Measurements from ENCODE around the gene CPED1. TPM values are rescaled to one million over a fixed set of nuclear protein-coding genes. Genes with fewer than 3 reads are reported as not detected.
"Not testable (repeated sequence)": the region's sequence is repeated elsewhere in the genome, so short reads cannot be mapped to it uniquely, and the experiment has no call there.

CPED1 gene
- total RNA-seq, 2 experiments from 2014 or later = not detected

DNA sequence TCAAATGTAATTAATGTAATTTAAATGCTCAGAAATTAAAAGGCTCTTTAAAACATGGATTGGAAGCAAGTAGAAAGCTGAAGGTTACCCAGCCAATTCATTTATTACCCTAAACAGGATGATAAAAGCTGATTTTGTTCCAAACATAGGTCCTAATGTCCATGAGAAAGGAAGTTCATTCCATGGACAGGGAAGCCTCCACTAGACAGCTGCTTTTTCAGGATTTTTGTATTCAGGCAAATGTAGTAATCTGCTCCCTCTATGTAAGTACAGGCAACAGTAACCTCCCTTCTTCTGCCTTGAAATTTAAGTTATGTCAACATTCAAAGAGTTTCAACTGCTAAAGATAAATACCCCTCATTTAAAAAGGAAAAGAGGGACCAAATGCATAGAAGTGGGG, 217.3 kb downstream of the CPED1 start:
- ChIA-PET POLR2A (no interaction called here), CTCF (no interaction called here)
- intact Hi-C loops (cut with micrococcal nuclease) = no loop called here

GRCh38 chr7:121211253-121211652, 222.7 kb downstream of the CPED1 start:
- Mint-ChIP-seq H3K4me1 (ENCODE audit: low read depth) (no peaks in the 10 kb centered on the region), H3K27me3 (peaks cover 2% of the 10 kb centered on the region), H3K9me3 (no peaks in the 10 kb centered on the region), H3K27ac (no peak overlapping the region), H3K4me3 (no peak overlapping the region), H3K36me3 (no peaks in the 10 kb centered on the region)
- intact Hi-C loops (cut with micrococcal nuclease) = no loop called here
- DNase-seq = no peak
- POLR2A ChIA-PET = no interaction called here
- CTCF ChIA-PET = no interaction called here

More for the DNA sequence above, 217.3 kb downstream of the CPED1 start:
- DNase-seq = no peak
- Mint-ChIP-seq H3K27ac (no peak overlapping the region), H3K36me3 (no peaks in the 10 kb centered on the region), H3K4me3 (no peak overlapping the region), H3K27me3 (peaks cover 2% of the 10 kb centered on the region), H3K9me3 (no peaks in the 10 kb centered on the region), H3K4me1 (ENCODE audit: low read depth) (no peaks in the 10 kb centered on the region)

DNA sequence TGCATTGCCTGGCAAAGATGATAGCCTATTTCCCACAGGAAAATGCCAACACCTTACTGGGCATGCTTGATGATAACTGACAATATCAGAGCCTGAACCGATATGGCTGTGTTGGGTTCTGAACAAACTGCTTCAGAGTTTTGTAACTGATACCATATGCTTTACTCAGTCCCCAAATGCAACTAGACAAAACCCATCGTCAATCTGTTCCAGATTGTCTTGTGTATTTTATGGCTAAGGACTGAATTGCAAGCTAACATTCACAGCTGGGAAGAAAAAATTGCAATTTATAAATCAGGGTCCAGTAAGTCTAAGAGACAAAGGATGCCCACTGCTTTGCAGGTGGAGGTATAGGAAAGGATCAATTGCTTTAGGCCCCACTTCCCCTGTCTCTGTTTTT, 223.5 kb downstream of the CPED1 start:
- intact Hi-C loops (cut with micrococcal nuclease) = no loop called here
- no peak overlapping the region for H3K27ac Mint-ChIP-seq
- H3K27me3 Mint-ChIP-seq = peaks cover 2% of the 10 kb centered on the region
- no peak overlapping the region for H3K4me3 Mint-ChIP-seq
- H3K36me3 Mint-ChIP-seq = no peaks in the 10 kb centered on the region
- H3K9me3 Mint-ChIP-seq = no peaks in the 10 kb centered on the region
- POLR2A ChIA-PET = no interaction called here
- CTCF ChIA-PET = no interaction called here
- DNase-seq = no peak
- H3K4me1 Mint-ChIP-seq (ENCODE audit: low read depth) = no peaks in the 10 kb centered on the region

- ChIA-PET POLR2A (no interaction called here), CTCF (interaction anchor here (1.2 kb wide), 1 partner anchor 423 kb away, joined by 3 read pairs; no protein-coding TSS in a partner anchor)
- H3K9me3 Mint-ChIP-seq = no peaks in the 10 kb centered on the region
- intact Hi-C loops (cut with micrococcal nuclease) = no loop called here
- DNase-seq = no peak
- H3K4me1 Mint-ChIP-seq (ENCODE audit: low read depth) = no peaks in the 10 kb centered on the region
- no peak overlapping the region for H3K4me3 Mint-ChIP-seq
- H3K36me3 Mint-ChIP-seq = no peaks in the 10 kb centered on the region
- no peak overlapping the region for H3K27ac Mint-ChIP-seq
- no peaks in the 10 kb centered on the region for H3K27me3 Mint-ChIP-seq
These were observed 226.1 kb downstream of the CPED1 start for GRCh38 chr7:121214657-121215056.

DNA sequence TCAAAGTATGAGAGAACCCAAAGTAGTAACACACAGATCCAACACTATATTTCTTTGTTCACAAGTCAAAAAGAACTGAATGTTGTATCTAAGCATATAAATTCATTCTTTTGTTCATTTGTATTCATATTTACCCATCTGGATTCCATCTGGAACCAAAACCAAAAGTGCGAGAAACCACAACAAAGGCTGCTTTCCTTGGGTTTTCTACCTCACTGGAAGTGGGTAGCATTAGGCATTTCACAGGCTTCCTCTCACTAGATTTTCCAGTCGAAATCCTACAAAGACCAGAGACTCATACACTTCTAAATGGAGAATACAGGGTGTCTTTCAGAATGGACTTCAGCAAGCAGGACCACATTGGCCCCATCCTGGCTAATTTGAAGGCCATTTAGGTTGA, 230.5 kb downstream of the CPED1 start:
- Mint-ChIP-seq H3K4me1 (ENCODE audit: low read depth) (no peaks in the 10 kb centered on the region), H3K27ac (no peak overlapping the region), H3K4me3 (no peak overlapping the region), H3K27me3 (no peaks in the 10 kb centered on the region), H3K36me3 (no peaks in the 10 kb centered on the region), H3K9me3 (peaks cover 14% of the 10 kb centered on the region)
- DNase-seq = no peak
- intact Hi-C loops (cut with micrococcal nuclease) = no loop called here
- ChIA-PET POLR2A (no interaction called here), CTCF (no interaction called here)

- H3K9me3 Mint-ChIP-seq = peaks cover 14% of the 10 kb centered on the region
- H3K4me3 Mint-ChIP-seq; POLR2A ChIA-PET; H3K27ac Mint-ChIP-seq; CTCF ChIA-PET; H3K27me3 Mint-ChIP-seq; H3K4me1 Mint-ChIP-seq (ENCODE audit: low read depth); intact Hi-C loops (cut with micrococcal nuclease); H3K36me3 Mint-ChIP-seq; DNase-seq: not testable (repeated sequence)
These were observed 232.6 kb downstream of the CPED1 start for GRCh38 chr7:121221108-121221507.

DNA sequence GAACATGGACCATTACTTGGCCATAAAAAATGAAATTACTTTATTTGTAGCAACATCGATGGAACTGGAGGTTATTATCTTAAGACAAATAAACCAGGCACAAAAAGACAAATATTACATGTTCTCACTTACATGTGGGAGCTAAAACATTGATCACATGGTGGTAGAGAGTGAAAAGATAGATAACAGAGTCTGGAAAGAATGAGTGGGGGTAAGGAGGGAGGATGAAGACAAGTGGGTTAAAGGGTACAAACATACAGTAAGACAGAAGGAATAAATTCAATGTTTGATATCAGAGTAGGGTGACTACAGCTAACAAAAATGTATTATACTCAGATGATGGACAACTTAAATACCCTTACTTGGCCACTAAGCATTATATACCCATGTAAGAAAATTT, 240.3 kb downstream of the CPED1 start:
- POLR2A ChIA-PET = no interaction called here
- no peak for DNase-seq
- intact Hi-C loops (cut with micrococcal nuclease) = no loop called here
- H3K36me3 Mint-ChIP-seq = no peaks in the 10 kb centered on the region
- no peaks in the 10 kb centered on the region for H3K4me1 Mint-ChIP-seq (ENCODE audit: low read depth)
- CTCF ChIA-PET = no interaction called here
- H3K27me3 Mint-ChIP-seq = peaks cover 3% of the 10 kb centered on the region
- no peak overlapping the region for H3K27ac Mint-ChIP-seq
- H3K9me3 Mint-ChIP-seq = no peaks in the 10 kb centered on the region
- H3K4me3 Mint-ChIP-seq = no peak overlapping the region

- ChIA-PET POLR2A (no interaction called here), CTCF (no interaction called here)
- no peaks in the 10 kb centered on the region for H3K4me1 Mint-ChIP-seq (ENCODE audit: low read depth)
- no peaks in the 10 kb centered on the region for H3K36me3 Mint-ChIP-seq
- intact Hi-C loops (cut with micrococcal nuclease) = no loop called here
- H3K9me3 Mint-ChIP-seq = no peaks in the 10 kb centered on the region
- peaks cover 4% of the 10 kb centered on the region for H3K27me3 Mint-ChIP-seq
- H3K27ac Mint-ChIP-seq = no peak overlapping the region
- no peak for DNase-seq
- no peak overlapping the region for H3K4me3 Mint-ChIP-seq
These were observed 246.7 kb downstream of the CPED1 start for GRCh38 chr7:121235201-121235600.

DNA sequence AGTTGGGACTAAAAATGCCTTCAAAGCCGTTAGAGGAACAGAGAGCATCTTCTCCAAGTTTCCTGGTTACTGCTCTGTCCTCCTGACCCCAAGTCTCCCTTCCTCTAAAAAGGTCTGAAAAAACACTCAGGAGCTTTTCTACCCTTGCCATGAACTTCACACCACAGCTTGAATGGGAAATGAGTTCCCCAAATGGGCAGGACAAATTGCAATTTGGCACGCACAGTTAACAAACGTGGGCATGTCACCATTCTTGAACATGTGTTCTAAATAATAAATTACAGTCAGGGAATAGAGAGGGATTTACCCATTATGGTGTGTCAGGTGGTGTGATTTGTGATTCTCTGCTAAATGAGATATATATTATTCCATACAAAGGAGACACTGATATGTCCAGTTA, 249.1 kb downstream of the CPED1 start:
- DNase-seq = no peak
- no peaks in the 10 kb centered on the region for H3K36me3 Mint-ChIP-seq
- intact Hi-C loops (cut with micrococcal nuclease) = no loop called here
- H3K9me3 Mint-ChIP-seq = no peaks in the 10 kb centered on the region
- no peaks in the 10 kb centered on the region for H3K4me1 Mint-ChIP-seq (ENCODE audit: low read depth)
- H3K4me3 Mint-ChIP-seq = no peak overlapping the region
- POLR2A ChIA-PET = no interaction called here
- CTCF ChIA-PET = no interaction called here
- H3K27me3 Mint-ChIP-seq = peaks cover 2% of the 10 kb centered on the region
- no peak overlapping the region for H3K27ac Mint-ChIP-seq

DNA sequence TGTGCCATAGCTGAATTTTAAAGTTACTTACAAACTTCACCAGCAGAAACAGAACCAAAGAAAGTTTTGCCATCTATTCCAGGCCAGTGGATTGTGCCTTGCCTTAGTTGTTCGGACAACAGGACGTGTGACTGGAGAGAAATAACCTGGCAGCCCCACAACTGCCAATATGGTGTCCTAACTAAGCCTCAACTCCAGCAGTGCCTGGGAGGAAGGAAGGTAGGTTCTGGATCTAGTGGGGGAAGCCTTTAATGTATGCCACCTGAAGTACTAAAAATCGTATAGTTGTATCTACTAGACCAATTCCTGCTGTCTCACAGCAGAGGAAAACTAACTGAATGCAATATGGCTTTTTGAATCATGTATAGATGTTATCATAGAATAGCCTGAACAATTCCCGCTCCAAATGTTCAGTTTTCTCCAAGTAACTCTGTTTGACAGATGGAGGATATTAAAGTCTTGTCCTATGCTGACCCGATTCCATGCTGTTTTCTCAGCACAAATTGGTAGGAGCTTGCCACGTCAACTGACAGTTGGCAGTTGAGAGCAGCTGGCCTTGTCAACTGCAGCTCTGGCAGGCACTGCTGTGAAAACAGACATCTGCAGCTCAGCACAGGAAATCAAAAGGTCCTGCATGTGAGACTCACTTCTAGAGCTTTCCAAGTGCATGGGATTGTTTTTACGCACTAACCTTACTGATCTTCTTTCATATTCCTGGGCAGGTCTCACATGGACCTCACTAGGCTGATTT, 255.8 kb downstream of the CPED1 start:
- intact Hi-C loops (cut with micrococcal nuclease) = no loop called here
- H3K4me1 Mint-ChIP-seq (ENCODE audit: low read depth) = no peaks in the 10 kb centered on the region
- POLR2A ChIA-PET = no interaction called here

DNA sequence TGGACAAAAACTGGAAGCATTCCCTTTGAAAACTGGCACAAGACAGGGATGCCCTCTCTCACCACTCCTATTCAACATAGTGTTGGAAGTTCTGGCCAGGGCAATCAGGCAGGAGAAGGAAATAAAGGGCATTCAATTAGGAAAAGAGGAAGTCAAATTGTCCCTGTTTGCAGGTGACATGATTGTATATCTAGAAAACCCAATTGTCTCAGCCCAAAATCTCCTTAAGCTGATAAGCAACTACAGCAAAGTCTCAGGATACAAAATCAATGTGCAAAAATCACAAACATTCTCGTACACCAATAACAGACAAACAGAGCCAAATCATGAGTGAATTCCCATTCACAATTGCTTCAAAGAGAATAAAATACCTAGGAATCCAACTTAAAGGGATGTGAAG, 262.9 kb downstream of the CPED1 start:
- H3K9me3 Mint-ChIP-seq; DNase-seq; H3K36me3 Mint-ChIP-seq; H3K4me1 Mint-ChIP-seq (ENCODE audit: low read depth); H3K4me3 Mint-ChIP-seq; CTCF ChIA-PET; H3K27ac Mint-ChIP-seq; intact Hi-C loops (cut with micrococcal nuclease); POLR2A ChIA-PET; H3K27me3 Mint-ChIP-seq: not testable (repeated sequence)

More for the DNA sequence above, 255.8 kb downstream of the CPED1 start:
- no peak overlapping the region for H3K4me3 Mint-ChIP-seq
- peaks cover 2% of the 10 kb centered on the region for H3K27me3 Mint-ChIP-seq
- CTCF ChIA-PET = no interaction called here
- no peaks in the 10 kb centered on the region for H3K36me3 Mint-ChIP-seq
- H3K27ac Mint-ChIP-seq = no peak overlapping the region
- peaks cover 3% of the 10 kb centered on the region for H3K9me3 Mint-ChIP-seq
- DNase-seq = no peak

DNA sequence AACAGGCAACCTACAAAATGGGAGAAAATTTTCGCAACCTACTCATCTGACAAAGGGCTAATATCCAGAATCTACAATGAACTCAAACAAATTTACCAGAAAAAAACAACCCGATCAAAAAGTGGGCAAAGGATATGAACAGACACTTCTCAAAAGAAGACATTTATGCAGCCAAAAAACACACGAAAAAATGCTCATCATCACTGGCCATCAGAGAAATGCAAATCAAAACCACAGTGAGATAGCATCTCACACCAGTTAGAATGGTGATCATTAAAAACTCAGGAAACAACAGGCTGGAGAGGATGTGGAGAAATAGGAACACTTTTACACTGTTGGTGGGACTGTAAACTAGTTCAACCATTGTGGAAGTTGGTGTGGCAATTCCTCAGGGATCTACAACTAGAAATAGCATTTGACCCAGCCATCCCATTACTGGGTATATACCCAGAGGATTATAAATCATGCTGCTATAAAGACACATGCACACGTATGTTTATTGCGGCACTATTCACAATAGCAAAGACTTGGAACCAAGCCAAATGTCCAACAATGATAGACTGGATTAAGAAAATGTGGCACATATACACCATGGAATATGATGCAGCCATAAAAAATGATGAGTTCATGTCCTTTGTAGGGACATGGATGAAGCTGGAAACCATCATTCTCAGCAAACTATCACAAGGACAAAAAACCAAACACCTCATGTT, 264.2 kb downstream of the CPED1 start:
- H3K4me1 Mint-ChIP-seq (ENCODE audit: low read depth); H3K9me3 Mint-ChIP-seq; intact Hi-C loops (cut with micrococcal nuclease); H3K27ac Mint-ChIP-seq; POLR2A ChIA-PET; H3K36me3 Mint-ChIP-seq; CTCF ChIA-PET; DNase-seq; H3K4me3 Mint-ChIP-seq; H3K27me3 Mint-ChIP-seq: not testable (repeated sequence)

DNA sequence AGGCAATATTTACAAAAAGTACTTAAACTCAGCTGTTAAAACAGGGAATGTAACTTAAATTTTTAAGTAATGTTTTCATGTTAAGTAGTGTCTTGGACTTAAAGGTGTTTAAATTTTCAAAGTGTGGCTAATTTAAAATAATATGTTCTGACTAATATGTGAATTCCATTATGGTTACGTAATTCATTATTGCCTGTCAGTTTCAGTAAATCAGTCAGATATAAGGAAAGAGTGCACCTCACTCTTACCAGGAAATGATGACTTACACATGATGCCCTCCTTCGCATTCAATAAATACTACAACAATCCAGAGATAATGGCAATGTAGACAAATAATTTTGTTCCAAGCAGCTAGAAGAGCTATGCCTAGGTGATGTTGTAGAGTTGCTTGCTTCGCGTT, 271.3 kb downstream of the CPED1 start:
- CTCF ChIA-PET = no interaction called here
- H3K4me1 Mint-ChIP-seq (ENCODE audit: low read depth) = no peaks in the 10 kb centered on the region
- H3K4me3 Mint-ChIP-seq = no peak overlapping the region

More for the DNA sequence above, 271.3 kb downstream of the CPED1 start:
- intact Hi-C loops (cut with micrococcal nuclease) = no loop called here
- H3K27me3 Mint-ChIP-seq = no peaks in the 10 kb centered on the region
- H3K9me3 Mint-ChIP-seq = no peaks in the 10 kb centered on the region
- no peaks in the 10 kb centered on the region for H3K36me3 Mint-ChIP-seq
- H3K27ac Mint-ChIP-seq = no peak overlapping the region
- POLR2A ChIA-PET = no interaction called here
- no peak for DNase-seq
